Smooth muscle cell of bladder (primary cell): ENCODE measurements around the gene CELSR3. TPM values are rescaled to one million over a fixed set of nuclear protein-coding genes. Genes with fewer than 3 reads are reported as not detected.

Experiments used
- total RNA-seq: library from RNA; depleted of rRNA; stranded (reverse); fragments of >200 nt; gene quantifications from 2 replicates; pipeline ENCODE4 v1.2.3, GENCODE V29; 2014

The CELSR3 gene
- total RNA-seq, result 1.00 and 1.6 TPM in 2 replicates

GRCh38 chr3:48662753-48663488, at the start of gene CELSR3:
TSS of gene CELSR3 (minus strand) at chr3:48662886. CDS start at chr3:48662634, 252 bp downstream.

GRCh38 chr3:48685603-48686511, 23.2 kb upstream of the CELSR3 start, which contains the start of gene NCKIPSD:
TSS of gene NCKIPSD (minus strand) at chr3:48685915. CDS start at chr3:48685807, 108 bp downstream.

GRCh38 chr3:48635222-48636021, 27.3 kb downstream of the CELSR3 start, which contains the start of gene SLC26A6:
TSS of gene SLC26A6 (minus strand) at chr3:48635461. CDS start at chr3:48635393, 68 bp downstream.

GRCh38 chr3:48621461-48621869, 41.2 kb downstream of the CELSR3 start, which contains the start of gene TMEM89:
TSS of gene TMEM89 (minus strand) at chr3:48621769. CDS start at chr3:48621756, 13 bp downstream.

GRCh38 chr3:48609088-48610005, 53.3 kb downstream of the CELSR3 start, which contains the start of gene UQCRC1:
TSS of gene UQCRC1 (minus strand) at chr3:48609646. CDS start at chr3:48609620, 26 bp downstream.

GRCh38 chr3:48595075-48595525, 67.6 kb downstream of the CELSR3 start, which contains the start of gene COL7A1:
TSS of gene COL7A1 (minus strand) at chr3:48595329. CDS start at chr3:48595159, 170 bp downstream.

Other genes starting within 250 kb of the CELSR3 start
- 24.6 and 42.2 TPM in 2 replicates for gene PLXNB1, start 232.8 kb downstream of the CELSR3 start, total RNA-seq
- gene CCDC51, start 222.8 kb downstream of the CELSR3 start, total RNA-seq, result 19.2 and 26.5 TPM in 2 replicates
- gene TMA7, start 222.6 kb downstream of the CELSR3 start, total RNA-seq, result 315 and 384 TPM in 2 replicates
- gene ATRIP, start 216.1 kb downstream of the CELSR3 start, total RNA-seq, result 2.8 and 4.0 TPM in 2 replicates
- gene SHISA5, start 158.7 kb downstream of the CELSR3 start, total RNA-seq, result 101 and 102 TPM in 2 replicates
- gene PFKFB4, start 106.1 kb downstream of the CELSR3 start, total RNA-seq, result 6.0 and 29.4 TPM in 2 replicates
- 0.83 and 1.00 TPM in 2 replicates for gene UCN2, start 99.1 kb downstream of the CELSR3 start, total RNA-seq
- gene COL7A1, start 67.6 kb downstream of the CELSR3 start, total RNA-seq, result 31.6 and 46.1 TPM in 2 replicates
- 241 and 286 TPM in 2 replicates for gene UQCRC1, start 53.2 kb downstream of the CELSR3 start, total RNA-seq
- not detected in 2 replicates for gene TMEM89, start 41.1 kb downstream of the CELSR3 start, total RNA-seq
- 28.9 and 31.1 TPM in 2 replicates for gene SLC26A6, start 27.4 kb downstream of the CELSR3 start, total RNA-seq
- 9.1 and 9.2 TPM in 2 replicates for gene NCKIPSD, start 23.0 kb upstream of the CELSR3 start, total RNA-seq
- gene IP6K2, start 54.3 kb upstream of the CELSR3 start, total RNA-seq, result 38.3 and 39.1 TPM in 2 replicates
- gene PRKAR2A, start 185.0 kb upstream of the CELSR3 start, total RNA-seq, result 20.5 and 25.4 TPM in 2 replicates
- gene SLC25A20, start 236.0 kb upstream of the CELSR3 start, total RNA-seq, result 19.5 and 23.3 TPM in 2 replicates